ENCODE results near the gene CFAP68. TPM values are rescaled to one million over a fixed set of nuclear protein-coding genes. Genes with fewer than 3 reads are reported as not detected.

CFAP68 gene
- total and polyA plus RNA-seq, 2 of the 13 experiments (the other 11 are each of a cell fraction or from before 2014, with no cell fraction given), result 22.2 to 25.6 TPM

DNA sequence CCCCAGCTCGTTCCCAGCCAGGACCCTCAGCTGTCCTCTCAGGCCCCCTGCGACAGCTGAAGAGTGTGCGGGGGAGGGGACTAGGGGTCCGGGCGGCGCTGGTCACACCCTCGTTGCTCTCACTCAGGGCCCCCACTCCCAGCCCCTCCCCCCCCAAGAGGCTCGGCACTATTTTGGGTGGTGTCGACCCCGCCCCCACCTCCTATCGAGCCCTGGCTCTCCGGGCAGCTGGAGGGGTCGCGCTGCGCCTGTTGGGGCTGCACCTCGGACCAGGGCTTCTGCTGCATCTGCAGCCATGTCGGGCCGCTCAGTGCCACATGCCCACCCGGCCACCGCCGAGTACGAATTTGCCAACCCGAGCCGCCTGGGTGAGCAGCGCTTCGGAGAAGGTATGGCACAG, 33.2 kb downstream of the CFAP68 start, which contains the start of gene HSPB2:
Gene HSPB2, plus strand, starts transcription at position 200 of the 400 bp plus-strand sequence. Its CDS starts 96 bp downstream, at position 296.
- FAIRE-seq (no peak), ATAC-seq (no peak), DNase-seq (ENCODE audit: low spot score) (no peak)
- Histone ChIP-seq H3K9me3 (ENCODE audit: low read length) (no peaks in the 10 kb centered on the region), H3K4me3 (replicated peaks in 1 of 3; ENCODE audit: insufficient read depth in 1 of 3, low read depth in 2 of 3, low read length in 3 of 3) (peak within 1 kb of the TSS in 1 of 3 experiments; percentile 32; a peak in 2 of 6 replicates), H3K27ac (ENCODE audit: extremely low read length, insufficient read depth, low read length) (no peak within 1 kb of the TSS), H3K4me1 (ENCODE audit: insufficient read depth, low read length) (peaks cover 58% of the 10 kb centered on the region), H4K20me1 (ENCODE audit: insufficient read depth, low read length) (no peaks in the 10 kb centered on the region), H3K27me3 (ENCODE audit: control insufficient read depth in 1 of 2, insufficient read depth in 2 of 2, low read length in 2 of 2) (no peaks in the 10 kb centered on the region; a peak in 1 of 5 replicates), H3K9ac (ENCODE audit: insufficient read depth, low read depth, low read length) (no peak within 1 kb of the TSS), H2AFZ (ENCODE audit: low read length) (no peak within 1 kb of the TSS), H3K4me2 (ENCODE audit: low read depth, low read length) (peak within 1 kb of the TSS; percentile 65), H3K36me3 (replicated peaks in 1 of 2; ENCODE audit: control insufficient read depth in 1 of 2, insufficient read depth in 2 of 2, low read length in 2 of 2) (no peaks in the 10 kb centered on the region), H3K79me2 (ENCODE audit: insufficient read depth, low read length) (no peaks in the 10 kb centered on the region)
- ChIA-PET POLR2A (interaction anchor here (1.5 to 1.9 kb wide), 2 partner anchors 14 kb away, joined by 5 to 7 read pairs; no protein-coding TSS in a partner anchor), CTCF (ENCODE audit: low intra/inter-chr PET ratio, low total read pairs) (no interaction called here)
- WGBS (ENCODE audit: low lambda C conversion rate), result 73% methylated on average over 11 of the region's 26 CpGs
- no TSS peak for BruUV-seq (replicated peaks)
- intact Hi-C loops (cut with micrococcal nuclease; ENCODE audit: unreplicated experiment) (no loop called here), in situ Hi-C loops (cut with HindIII; ENCODE audit: extremely low pct_ligation_motif_present, low pct_unique_long_range_greater_than_20kb) (no loop called here)
- no peak for TF ChIP-seq AHDC1 (CRISPR knock-in tag; IDR thresholded peaks at IDR 0.05; ENCODE audit: borderline replicate concordance)
- TF ChIP-seq KLF6 (CRISPR knock-in tag; IDR thresholded peaks at IDR 0.05), result no peak
- TF ChIP-seq ZNF629 (CRISPR knock-in tag; conservative IDR thresholded peaks at IDR 0.05), result no peak
